ENCODE measurements around the gene HSF5. TPM values are rescaled to one million over a fixed set of nuclear protein-coding genes. Genes with fewer than 3 reads are reported as not detected.

Gene HSF5
- total and polyA plus RNA-seq, 2 of the 13 experiments (the other 11 are each of a cell fraction or from before 2014, with no cell fraction given): not detected

DNA sequence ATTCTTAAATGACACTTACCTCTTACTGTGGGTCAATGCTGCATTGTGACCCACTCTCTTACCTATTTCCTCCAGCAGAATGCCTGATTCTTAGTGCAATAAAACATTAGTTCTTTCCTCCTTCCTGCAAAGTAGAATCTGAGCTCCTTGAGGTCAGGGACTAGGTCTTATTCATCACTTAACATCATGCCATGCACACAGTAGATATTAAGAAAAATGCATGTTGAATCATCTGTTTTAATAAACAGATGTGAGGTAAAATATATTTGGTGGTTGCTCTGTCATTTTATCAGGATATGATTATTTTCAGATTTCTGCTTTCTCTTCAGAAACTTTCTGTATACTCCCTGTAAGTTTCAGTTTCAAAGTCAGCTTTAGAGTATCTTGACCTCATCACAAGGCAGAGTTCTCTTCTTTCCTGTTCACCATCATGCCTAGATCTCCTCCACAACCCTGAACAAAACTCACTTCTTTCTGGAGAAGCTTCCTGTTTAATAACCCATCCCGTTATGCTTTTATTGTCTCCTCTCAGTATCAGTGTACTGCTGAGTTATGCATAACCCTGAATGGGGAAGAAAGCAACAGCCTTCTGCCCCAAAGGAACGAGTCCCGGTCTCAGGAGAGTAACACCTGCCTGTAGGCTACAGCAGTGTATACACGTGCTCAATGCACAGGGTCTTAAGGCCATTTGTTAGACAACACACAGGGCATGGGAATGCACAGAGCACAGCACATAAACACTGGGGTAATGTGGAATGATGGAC is 105.9 kb downstream of the HSF5 start (continued):
- TF ChIP-seq, protein P1, sequence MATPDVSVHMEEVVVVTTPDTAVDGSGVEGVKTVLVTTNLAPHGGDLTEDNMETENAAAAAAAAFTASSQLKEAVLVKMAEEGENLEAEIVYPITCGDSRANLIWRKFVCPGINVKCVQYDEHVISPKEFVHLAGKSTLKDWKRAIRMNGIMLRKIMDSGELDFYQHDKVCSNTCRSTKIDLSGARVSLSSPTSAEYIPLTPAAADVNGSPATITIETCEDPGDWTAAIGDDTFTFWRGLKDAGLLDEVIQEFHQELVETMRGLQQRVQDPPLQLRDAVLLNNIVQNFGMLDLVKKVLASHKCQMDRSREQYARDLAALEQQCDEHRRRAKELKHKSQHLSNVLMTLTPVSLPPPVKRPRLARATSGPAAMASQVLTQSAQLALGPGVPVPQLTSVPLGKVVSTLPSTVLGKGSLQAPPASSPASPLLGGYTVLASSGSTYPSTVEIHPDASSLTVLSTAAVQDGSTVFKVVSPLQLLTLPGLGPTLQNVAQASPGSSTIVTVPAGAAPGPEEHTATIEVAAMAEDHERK (CRISPR knock-in tag; IDR thresholded peaks at IDR 0.05; ENCODE audit: low read depth): no peak
- TF ChIP-seq KAT2B (IDR thresholded peaks at IDR 0.05; ENCODE audit: borderline replicate concordance, low read depth, low read length): no peak
- TF ChIP-seq SPEN (CRISPR knock-in tag; IDR thresholded peaks at IDR 0.05; ENCODE audit: low read depth): peak; percentile 57; the same call in 1 of the 2 replicates
- 0 out of 2 replicates have a peak, but pooled peaks have one; percentile 34 for TF ChIP-seq POGZ (CRISPR knock-in tag; IDR thresholded peaks at IDR 0.05)
- TF ChIP-seq HCFC1 (IDR thresholded peaks at IDR 0.05; ENCODE audit: low read depth, low read length): no peak
- no peak for TF ChIP-seq SOX13 (IDR thresholded peaks at IDR 0.05)
- TF ChIP-seq SOX13 (CRISPR knock-in tag; conservative IDR thresholded peaks at IDR 0.05 in 1 of 2, IDR thresholded peaks at IDR 0.05 in 1 of 2): peak in 1 of 2 experiments; percentile 62; a peak in 1 of 4 replicates
- no peak for TF ChIP-seq FOXP1 (IDR thresholded peaks at IDR 0.05)
- peak; percentile 79 for TF ChIP-seq FOXP1 (CRISPR knock-in tag; IDR thresholded peaks at IDR 0.05)
- TF ChIP-seq ARID2 (CRISPR knock-in tag; IDR thresholded peaks at IDR 0.05; ENCODE audit: borderline replicate concordance): 0 out of 2 replicates have a peak, but pooled peaks have one; percentile 19
- peak; percentile 84 for TF ChIP-seq CCDC6 (CRISPR knock-in tag; IDR thresholded peaks at IDR 0.05)
- peak; percentile 64; the same call in 1 of the 2 replicates for TF ChIP-seq DMAP1 (CRISPR knock-in tag; IDR thresholded peaks at IDR 0.05)
- peak; percentile 57; the same call in 1 of the 2 replicates for TF ChIP-seq KLF6 (CRISPR knock-in tag; IDR thresholded peaks at IDR 0.05)
- TF ChIP-seq, protein P2, sequence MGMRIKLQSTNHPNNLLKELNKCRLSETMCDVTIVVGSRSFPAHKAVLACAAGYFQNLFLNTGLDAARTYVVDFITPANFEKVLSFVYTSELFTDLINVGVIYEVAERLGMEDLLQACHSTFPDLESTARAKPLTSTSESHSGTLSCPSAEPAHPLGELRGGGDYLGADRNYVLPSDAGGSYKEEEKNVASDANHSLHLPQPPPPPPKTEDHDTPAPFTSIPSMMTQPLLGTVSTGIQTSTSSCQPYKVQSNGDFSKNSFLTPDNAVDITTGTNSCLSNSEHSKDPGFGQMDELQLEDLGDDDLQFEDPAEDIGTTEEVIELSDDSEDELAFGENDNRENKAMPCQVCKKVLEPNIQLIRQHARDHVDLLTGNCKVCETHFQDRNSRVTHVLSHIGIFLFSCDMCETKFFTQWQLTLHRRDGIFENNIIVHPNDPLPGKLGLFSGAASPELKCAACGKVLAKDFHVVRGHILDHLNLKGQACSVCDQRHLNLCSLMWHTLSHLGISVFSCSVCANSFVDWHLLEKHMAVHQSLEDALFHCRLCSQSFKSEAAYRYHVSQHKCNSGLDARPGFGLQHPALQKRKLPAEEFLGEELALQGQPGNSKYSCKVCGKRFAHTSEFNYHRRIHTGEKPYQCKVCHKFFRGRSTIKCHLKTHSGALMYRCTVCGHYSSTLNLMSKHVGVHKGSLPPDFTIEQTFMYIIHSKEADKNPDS (CRISPR knock-in tag; IDR thresholded peaks at IDR 0.05): 0 out of 2 replicates have a peak, but pooled peaks have one; percentile 62
- TF ChIP-seq ARNTL (CRISPR knock-in tag; IDR thresholded peaks at IDR 0.05): peak; percentile 52; the same call in 1 of the 2 replicates
- TF ChIP-seq SOX6 (IDR thresholded peaks at IDR 0.05): no peak
- TF ChIP-seq SOX6 (CRISPR knock-in tag; IDR thresholded peaks at IDR 0.05): peak; percentile 42
- TF ChIP-seq, protein P3, sequence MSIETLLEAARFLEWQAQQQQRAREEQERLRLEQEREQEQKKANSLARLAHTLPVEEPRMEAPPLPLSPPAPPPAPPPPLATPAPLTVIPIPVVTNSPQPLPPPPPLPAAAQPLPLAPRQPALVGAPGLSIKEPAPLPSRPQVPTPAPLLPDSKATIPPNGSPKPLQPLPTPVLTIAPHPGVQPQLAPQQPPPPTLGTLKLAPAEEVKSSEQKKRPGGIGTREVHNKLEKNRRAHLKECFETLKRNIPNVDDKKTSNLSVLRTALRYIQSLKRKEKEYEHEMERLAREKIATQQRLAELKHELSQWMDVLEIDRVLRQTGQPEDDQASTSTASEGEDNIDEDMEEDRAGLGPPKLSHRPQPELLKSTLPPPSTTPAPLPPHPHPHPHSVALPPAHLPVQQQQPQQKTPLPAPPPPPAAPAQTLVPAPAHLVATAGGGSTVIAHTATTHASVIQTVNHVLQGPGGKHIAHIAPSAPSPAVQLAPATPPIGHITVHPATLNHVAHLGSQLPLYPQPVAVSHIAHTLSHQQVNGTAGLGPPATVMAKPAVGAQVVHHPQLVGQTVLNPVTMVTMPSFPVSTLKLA (IDR thresholded peaks at IDR 0.05): peak; percentile 66
- TF ChIP-seq CREM (IDR thresholded peaks at IDR 0.05): 0 out of 2 replicates have a peak, but pooled peaks have one; percentile 3
- no peak for TF ChIP-seq CREM (CRISPR knock-in tag; IDR thresholded peaks at IDR 0.05)
- TF ChIP-seq, protein P4, sequence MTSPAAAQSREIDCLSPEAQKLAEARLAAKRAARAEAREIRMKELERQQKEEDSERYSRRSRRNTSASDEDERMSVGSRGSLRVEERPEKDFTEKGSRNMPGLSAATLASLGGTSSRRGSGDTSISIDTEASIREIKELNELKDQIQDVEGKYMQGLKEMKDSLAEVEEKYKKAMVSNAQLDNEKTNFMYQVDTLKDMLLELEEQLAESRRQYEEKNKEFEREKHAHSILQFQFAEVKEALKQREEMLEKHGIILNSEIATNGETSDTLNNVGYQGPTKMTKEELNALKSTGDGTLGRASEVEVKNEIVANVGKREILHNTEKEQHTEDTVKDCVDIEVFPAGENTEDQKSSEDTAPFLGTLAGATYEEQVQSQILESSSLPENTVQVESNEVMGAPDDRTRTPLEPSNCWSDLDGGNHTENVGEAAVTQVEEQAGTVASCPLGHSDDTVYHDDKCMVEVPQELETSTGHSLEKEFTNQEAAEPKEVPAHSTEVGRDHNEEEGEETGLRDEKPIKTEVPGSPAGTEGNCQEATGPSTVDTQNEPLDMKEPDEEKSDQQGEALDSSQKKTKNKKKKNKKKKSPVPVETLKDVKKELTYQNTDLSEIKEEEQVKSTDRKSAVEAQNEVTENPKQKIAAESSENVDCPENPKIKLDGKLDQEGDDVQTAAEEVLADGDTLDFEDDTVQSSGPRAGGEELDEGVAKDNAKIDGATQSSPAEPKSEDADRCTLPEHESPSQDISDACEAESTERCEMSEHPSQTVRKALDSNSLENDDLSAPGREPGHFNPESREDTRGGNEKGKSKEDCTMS (CRISPR knock-in tag; conservative IDR thresholded peaks at IDR 0.05): no peak
- TF ChIP-seq NCOA2 (CRISPR knock-in tag; IDR thresholded peaks at IDR 0.05): 0 out of 2 replicates have a peak, but pooled peaks have one; percentile 41
- TF ChIP-seq ZNF883 (CRISPR knock-in tag; IDR thresholded peaks at IDR 0.05; ENCODE audit: not compliant biosample characterization): no peak

All from HepG2 (cell line).